Transverse colon (tissue), 4 donors: ENCODE data around the gene CAPN13. TPM values are rescaled to one million over a fixed set of nuclear protein-coding genes. Genes with fewer than 3 reads are reported as not detected.

Source experiments
- DNase-seq: peaks from one replicate; pipeline ENCODE4 v3.0.0-alpha.2; 2019
- H3K27ac ChIP-seq, 4 donors: fragments of 200-600 bp; sonication (generic); 2 replicates each; pipeline ENCODE4 v1.5.1; 2016 to 2018; ENCODE audit warnings: inconsistent platforms in 4 of 4
- H3K27me3 ChIP-seq: fragments of 200-600 bp; sonication (generic); 2 replicates; pipeline ENCODE4 v1.5.1; 2017; ENCODE audit warnings: inconsistent platforms
- H3K36me3 ChIP-seq, 4 donors: fragments of 200-600 bp; sonication (generic); 2 replicates each; pipeline ENCODE4 v1.5.1; 2017 to 2019; ENCODE audit warnings: inconsistent platforms in 4 of 4
- H3K4me1 ChIP-seq, 4 donors: fragments of 200-600 bp; sonication (generic); 2 replicates each; pipeline ENCODE4 v1.5.1; 2017 to 2020; ENCODE audit warnings: inconsistent platforms in 4 of 4
- H3K4me3 ChIP-seq, 4 donors: fragments of 200-600 bp; sonication (generic); 1 replicate in 1 of 4; 2 replicates in 3 of 4; pipeline versions ENCODE4 v1.5.1 to v1.6.1; 2017 to 2019; ENCODE audit warnings: inconsistent platforms in 4 of 4
- H3K9me3 ChIP-seq, 2 donors: fragments of 200-600 bp; sonication (generic); 2 replicates each; pipeline ENCODE4 v1.5.1; 2017 to 2019; ENCODE audit warnings: inconsistent platforms in 2 of 2
- EP300 ChIP-seq: sonication (generic); formaldehyde crosslinking; IDR thresholded peaks from one replicate; pipeline ENCODE4 v1.6.1; 2017; ENCODE audit warnings: antibody characterized with exemption, low read depth
- POLR2A ChIP-seq: fragments of 450-650 bp; IDR thresholded peaks from one replicate; pipeline ENCODE4 v1.6.1; 2016; ENCODE audit warnings: antibody characterized with exemption, mild to moderate bottlenecking, moderate library complexity
- POLR2AphosphoS5 ChIP-seq, 3 donors: sonication (generic); formaldehyde crosslinking; IDR thresholded peaks; one replicate each; pipeline ENCODE4 v1.6.1; 2016; ENCODE audit warnings: antibody characterized with exemption in 3 of 3
- WGBS, 2 donors: methylation state at CpG; one replicate each; pipeline ENCODE4 v1.1.5; 2018; ENCODE audit warnings: low coverage in 1 of 2; 5-methylcytosine and 5-hydroxymethylcytosine counted together
- in situ Hi-C, 4 donors: fragments of 200-750 bp; cut with MboI; loops; one replicate each; pipeline versions ENCODE4 v1.15.0 to v1.15.1; 2017; ENCODE audit warnings: low sequenced_read_pairs in 3 of 4, low pct_ligation_motif_present in 1 of 4, low pct_unique_long_range_greater_than_20kb in 1 of 4
- intact Hi-C: fragments of 100-400 bp; cut with DNase I; formaldehyde crosslinking; loops from one replicate; pipeline ENCODE4 v1.15.1; 2023; ENCODE audit warnings: low total_unique reads
- total RNA-seq, 4 donors: library from RNA; depleted of rRNA; stranded (reverse); fragments of >200 nt; gene quantifications; one replicate each; pipeline ENCODE4 v1.1.0, GENCODE V29; 2016
- TF ChIP-seq, protein P1 (sequence below), 5 experiments: fragments of 200-600 bp in 3 of 5; fragments of 450-650 bp in 2 of 5; sonication (generic) in 3 of 5; IDR thresholded peaks; 1 replicate in 2 of 5; 2 replicates in 3 of 5; pipeline ENCODE4 v1.5.1; 2016 to 2017; ENCODE audit warnings: antibody characterized with exemption in 5 of 5, inconsistent platforms in 3 of 5, mild to moderate bottlenecking in 2 of 5, moderate library complexity in 1 of 5

CAPN13 gene
- total RNA-seq, 4 donors from 2014 or later, result 24.3 to 83.3 (median 52.3) TPM

- intact Hi-C loops (no loop called here), in situ Hi-C loops (no loop called here)
- H3K27me3 ChIP-seq, result no peaks in the 10 kb centered on the region
Observed at GRCh38 chr2:30802611-30803010, 4.6 kb downstream of the CAPN13 start.

DNA sequence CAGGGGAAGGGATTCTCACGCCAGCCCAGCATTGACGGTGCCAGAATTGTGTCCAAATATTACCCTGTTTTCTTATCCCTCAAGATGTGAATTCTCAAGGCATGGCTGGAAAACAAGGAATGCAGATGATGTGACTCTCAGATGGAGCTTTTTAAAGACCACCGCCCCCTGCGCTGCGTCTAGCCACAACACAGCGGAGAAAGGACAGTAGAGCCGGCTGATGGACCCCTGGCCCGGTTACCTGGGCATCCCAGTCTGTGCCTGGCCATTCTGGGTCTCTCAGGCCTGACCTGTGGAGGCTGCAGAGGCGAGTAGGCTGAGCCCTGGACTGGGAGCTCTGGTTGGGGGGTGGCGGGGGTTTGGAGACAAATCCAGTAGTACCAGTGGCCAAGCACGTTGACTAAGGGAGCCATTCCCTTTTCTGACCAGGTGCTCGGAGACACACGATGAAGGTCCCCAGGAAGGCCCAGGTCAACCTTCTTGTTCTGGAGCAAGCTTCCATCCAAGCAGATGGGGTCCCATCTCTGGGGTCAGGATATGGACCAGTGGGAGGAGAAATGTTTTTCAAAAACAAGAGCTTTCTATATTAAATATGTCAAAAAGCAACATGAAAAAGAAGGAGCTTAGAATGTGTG lies 5.3 kb downstream of the CAPN13 start:
- DNase-seq, result no peak
- H3K27ac ChIP-seq, result no peak overlapping the region
- no peaks in the 10 kb centered on the region for H3K9me3 ChIP-seq
- WGBS, 2 donors, result 93 to 97% methylated on average over 4 to 11 of the region's 13 CpGs
- H3K4me3 ChIP-seq, result no peak overlapping the region
- peaks cover 0 to 22% (median 2%) of the 10 kb centered on the region in 4 donors for H3K4me1 ChIP-seq
- intact Hi-C loops (no loop called here), in situ Hi-C loops (no loop called here)
- H3K36me3 ChIP-seq, result no peaks in the 10 kb centered on the region
- TF ChIP-seq, protein P1, sequence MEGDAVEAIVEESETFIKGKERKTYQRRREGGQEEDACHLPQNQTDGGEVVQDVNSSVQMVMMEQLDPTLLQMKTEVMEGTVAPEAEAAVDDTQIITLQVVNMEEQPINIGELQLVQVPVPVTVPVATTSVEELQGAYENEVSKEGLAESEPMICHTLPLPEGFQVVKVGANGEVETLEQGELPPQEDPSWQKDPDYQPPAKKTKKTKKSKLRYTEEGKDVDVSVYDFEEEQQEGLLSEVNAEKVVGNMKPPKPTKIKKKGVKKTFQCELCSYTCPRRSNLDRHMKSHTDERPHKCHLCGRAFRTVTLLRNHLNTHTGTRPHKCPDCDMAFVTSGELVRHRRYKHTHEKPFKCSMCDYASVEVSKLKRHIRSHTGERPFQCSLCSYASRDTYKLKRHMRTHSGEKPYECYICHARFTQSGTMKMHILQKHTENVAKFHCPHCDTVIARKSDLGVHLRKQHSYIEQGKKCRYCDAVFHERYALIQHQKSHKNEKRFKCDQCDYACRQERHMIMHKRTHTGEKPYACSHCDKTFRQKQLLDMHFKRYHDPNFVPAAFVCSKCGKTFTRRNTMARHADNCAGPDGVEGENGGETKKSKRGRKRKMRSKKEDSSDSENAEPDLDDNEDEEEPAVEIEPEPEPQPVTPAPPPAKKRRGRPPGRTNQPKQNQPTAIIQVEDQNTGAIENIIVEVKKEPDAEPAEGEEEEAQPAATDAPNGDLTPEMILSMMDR (IDR thresholded peaks at IDR 0.05), result no peak
- TF ChIP-seq EP300 (no peak), POLR2A (no peak), POLR2AphosphoS5 (IDR thresholded peaks at IDR 0.05) (no peak)
- H3K27me3 ChIP-seq, result no peaks in the 10 kb centered on the region

More at GRCh38 chr2:30802611-30803010, 4.6 kb downstream of the CAPN13 start:
- no peak for DNase-seq
- 50 to 74% methylated on average over 1 to 4 of the region's 4 CpGs for WGBS, 2 donors
- H3K27ac ChIP-seq, result no peak overlapping the region
- H3K36me3 ChIP-seq, result no peaks in the 10 kb centered on the region
- no peaks in the 10 kb centered on the region for H3K9me3 ChIP-seq
- no peak overlapping the region for H3K4me3 ChIP-seq
- TF ChIP-seq EP300 (no peak), POLR2A (no peak), POLR2AphosphoS5 (IDR thresholded peaks at IDR 0.05) (no peak)
- TF ChIP-seq, protein P1 (IDR thresholded peaks at IDR 0.05), result no peak
- peaks cover 0 to 18% (median 2%) of the 10 kb centered on the region in 4 donors for H3K4me1 ChIP-seq

DNA sequence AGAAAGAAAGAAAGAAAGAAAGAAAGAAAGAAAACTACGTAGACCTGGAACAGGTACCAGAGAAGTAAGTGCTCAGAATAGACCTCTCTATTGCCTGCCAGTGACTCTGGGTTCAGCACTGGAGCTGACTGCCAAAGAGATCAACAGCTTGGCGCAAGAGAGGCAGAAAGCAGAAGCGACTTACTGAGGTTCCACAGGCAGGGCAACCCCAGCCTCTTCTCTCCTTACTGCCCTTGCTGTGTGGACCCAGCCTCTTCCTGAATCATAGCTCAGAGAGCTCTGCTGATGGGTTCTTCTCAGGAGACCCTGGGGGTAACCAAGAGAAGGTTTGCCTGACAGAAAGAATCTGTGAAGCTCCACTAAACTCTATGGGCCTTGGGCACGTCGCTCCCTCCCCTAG lies 7.1 kb downstream of the CAPN13 start:
- no peaks in the 10 kb centered on the region for H3K9me3 ChIP-seq
- intact Hi-C loops (no loop called here), in situ Hi-C loops (no loop called here)
- H3K4me1 ChIP-seq, result peaks cover 0 to 25% (median 2%) of the 10 kb centered on the region in 4 donors
- no peaks in the 10 kb centered on the region for H3K36me3 ChIP-seq
- no peaks in the 10 kb centered on the region for H3K27me3 ChIP-seq
- H3K4me3 ChIP-seq, result no peak overlapping the region
- TF ChIP-seq, protein P1 (IDR thresholded peaks at IDR 0.05), result no peak
- TF ChIP-seq POLR2AphosphoS5 (IDR thresholded peaks at IDR 0.05) (no peak), POLR2A (no peak), EP300 (no peak)
- DNase-seq, result no peak
- H3K27ac ChIP-seq, result no peak overlapping the region
- WGBS, 2 donors, result 90 to 92% methylated on average over 2 to 5 of the region's 5 CpGs

GRCh38 chr2:30799366-30799765 lies 7.9 kb downstream of the CAPN13 start:
- Histone ChIP-seq H3K4me3 (no peak overlapping the region), H3K4me1 (peaks cover 0 to 25% (median 2%) of the 10 kb centered on the region in 4 donors), H3K27ac (no peak overlapping the region), H3K27me3 (no peaks in the 10 kb centered on the region), H3K36me3 (no peaks in the 10 kb centered on the region), H3K9me3 (no peaks in the 10 kb centered on the region)
- 70 to 83% methylated on average over 2 to 5 of the region's 5 CpGs for WGBS, 2 donors
- in situ Hi-C loops (no loop called here), intact Hi-C loops (no loop called here)
- no peak for TF ChIP-seq POLR2A
- no peak for TF ChIP-seq POLR2AphosphoS5 (IDR thresholded peaks at IDR 0.05)
- TF ChIP-seq, protein P1 (IDR thresholded peaks at IDR 0.05), result no peak
- no peak for TF ChIP-seq EP300
- DNase-seq, result no peak
